Measurements from ENCODE around the gene ERGIC1. TPM values are rescaled to one million over a fixed set of nuclear protein-coding genes. Genes with fewer than 3 reads are reported as not detected.

Gene ERGIC1
- total RNA-seq, 4 donors from 2014 or later: 116 to 172 (median 144) TPM

- no peak for ATAC-seq
- TF ChIP-seq POLR2AphosphoS5 (IDR thresholded peaks at IDR 0.05) (no peak), POLR2A (IDR thresholded peaks at IDR 0.05) (no peak), EP300 (IDR thresholded peaks at IDR 0.05) (no peak), CTCF (IDR thresholded peaks at IDR 0.05) (no peak)
- 67 to 71% methylated on average over 1 of the region's 2 CpGs for WGBS, 2 donors (ENCODE audit: low coverage in 1 of 2)
- Histone ChIP-seq H3K9me3 (peaks cover 0 to 13% (median 0%) of the 10 kb centered on the region in 3 donors), H3K27me3 (no peaks in the 10 kb centered on the region), H3K4me1 (no peaks in the 10 kb centered on the region), H3K27ac (no peak overlapping the region), H3K4me3 (no peak overlapping the region), H3K36me3 (no peaks in the 10 kb centered on the region)
These were observed 6.2 kb upstream of the ERGIC1 start for GRCh38 chr5:172827841-172828240.

DNA sequence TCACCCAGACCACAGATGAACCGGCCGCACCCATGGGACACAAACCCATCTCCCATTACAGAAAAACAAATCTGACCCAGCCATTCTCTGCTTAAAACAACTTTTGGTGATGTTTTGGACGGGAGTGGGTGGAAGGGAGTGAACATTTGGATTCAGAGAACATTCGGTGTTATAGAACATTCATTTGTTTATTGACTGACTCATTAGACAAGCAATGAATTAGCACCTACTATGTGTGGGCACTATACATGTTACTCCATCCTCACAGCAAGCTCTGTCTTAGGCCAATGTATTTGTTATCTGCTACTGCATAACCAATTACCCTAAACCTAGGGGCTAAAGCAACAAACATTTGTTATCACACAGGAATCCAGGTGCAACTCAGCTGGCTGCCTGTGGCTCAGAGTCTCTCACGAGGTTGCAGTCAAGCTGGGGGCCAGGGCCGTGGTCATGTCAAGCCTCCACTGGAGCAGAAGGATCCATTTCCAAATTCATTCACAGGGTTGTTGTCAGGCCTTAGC, 5.1 kb upstream of the ERGIC1 start:
- TF ChIP-seq EP300 (IDR thresholded peaks at IDR 0.05): no peak
- TF ChIP-seq POLR2AphosphoS5 (IDR thresholded peaks at IDR 0.05): no peak
- no peak for TF ChIP-seq POLR2A (IDR thresholded peaks at IDR 0.05)
- TF ChIP-seq CTCF (IDR thresholded peaks at IDR 0.05): no peak
- no peak for ATAC-seq
- WGBS, 2 donors (ENCODE audit: low coverage in 1 of 2): 50 to 73% methylated on average over 1 to 5 of the region's 6 CpGs
- no peak overlapping the region for H3K27ac ChIP-seq
- no peak overlapping the region for H3K4me3 ChIP-seq
- H3K4me1 ChIP-seq: peaks cover 0 to 8% (median 0%) of the 10 kb centered on the region in 3 donors
- no peaks in the 10 kb centered on the region for H3K27me3 ChIP-seq
- H3K9me3 ChIP-seq: peaks cover 0 to 13% (median 0%) of the 10 kb centered on the region in 3 donors
- H3K36me3 ChIP-seq: no peaks in the 10 kb centered on the region

GRCh38 chr5:172830275-172830799, 3.7 kb upstream of the ERGIC1 start:
- Histone ChIP-seq H3K4me3 (no peak overlapping the region), H3K36me3 (no peaks in the 10 kb centered on the region), H3K27ac (no peak overlapping the region), H3K9me3 (peaks cover 0 to 10% (median 0%) of the 10 kb centered on the region in 3 donors), H3K27me3 (no peaks in the 10 kb centered on the region), H3K4me1 (peaks cover 0 to 15% (median 4%) of the 10 kb centered on the region in 3 donors)
- ATAC-seq: no peak
- TF ChIP-seq EP300 (IDR thresholded peaks at IDR 0.05) (no peak), POLR2AphosphoS5 (IDR thresholded peaks at IDR 0.05) (no peak), CTCF (IDR thresholded peaks at IDR 0.05) (no peak), POLR2A (IDR thresholded peaks at IDR 0.05) (no peak)
- WGBS, 2 donors (ENCODE audit: low coverage in 1 of 2): 100% methylated on average over 1 of the region's 1 CpG; no CpG with 5 or more reads in 1 of the 2 donors

DNA sequence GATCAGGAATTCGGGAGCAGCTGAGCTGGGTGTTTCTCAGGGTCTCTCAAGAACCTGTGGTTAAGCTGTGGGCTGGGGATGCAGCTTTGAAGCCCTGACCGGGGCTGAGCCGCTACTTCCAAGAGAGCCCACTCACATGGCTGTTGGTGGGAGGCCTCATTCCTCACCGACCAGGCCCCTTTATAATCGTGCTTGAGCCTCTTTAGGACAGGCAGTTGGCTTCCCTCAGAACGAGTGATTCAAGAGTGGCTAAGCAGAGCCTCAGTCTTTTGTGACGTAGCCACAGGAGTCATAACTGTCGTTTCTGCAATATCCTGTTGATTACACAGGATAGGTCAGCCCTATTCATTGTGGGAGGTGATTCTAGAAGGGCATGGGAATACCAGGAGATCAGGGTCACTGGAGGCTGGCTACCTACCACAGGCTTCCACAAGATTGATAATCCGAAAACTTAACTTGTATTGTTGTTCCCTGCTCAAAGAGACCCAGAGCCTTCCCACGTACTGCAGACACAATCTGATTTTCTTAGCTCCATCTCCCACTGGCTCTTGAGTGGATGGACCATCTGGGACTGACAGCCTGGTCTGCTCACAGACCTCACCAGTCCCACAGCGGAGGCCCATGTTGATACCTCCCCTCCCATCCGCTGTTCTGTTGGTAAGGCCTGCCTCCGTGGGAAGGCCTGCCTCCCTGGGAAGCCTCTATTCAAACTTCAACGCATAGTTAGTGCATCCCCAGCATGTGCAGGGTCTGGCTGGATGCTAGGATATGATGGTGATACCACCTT, 3.0 kb upstream of the ERGIC1 start:
- Histone ChIP-seq H3K4me1 (peaks cover 0 to 23% (median 12%) of the 10 kb centered on the region in 3 donors), H3K9me3 (peaks cover 0 to 4% (median 0%) of the 10 kb centered on the region in 3 donors), H3K27ac (peak overlapping the region in 1 of 4 donors; percentile 3), H3K36me3 (no peaks in the 10 kb centered on the region), H3K4me3 (no peak overlapping the region), H3K27me3 (no peaks in the 10 kb centered on the region)
- ATAC-seq: no peak
- TF ChIP-seq POLR2A (IDR thresholded peaks at IDR 0.05): no peak
- TF ChIP-seq POLR2AphosphoS5 (IDR thresholded peaks at IDR 0.05): no peak
- no peak for TF ChIP-seq CTCF (IDR thresholded peaks at IDR 0.05)
- WGBS, 2 donors (ENCODE audit: low coverage in 1 of 2): 71 to 90% methylated on average over 2 to 10 of the region's 14 CpGs

All from gastroesophageal sphincter (tissue), 4 donors.